K562 (cell line): ENCODE measurements around the gene SOX21. TPM values are rescaled to one million over a fixed set of nuclear protein-coding genes. Genes with fewer than 3 reads are reported as not detected.

Source experiments
- ATAC-seq: fragments of 200-7000 bp; cut with Tn5 transposase; 3 replicates; pipeline ENCODE4 v1.9.1; 2020; ENCODE audit warnings: moderate library complexity
- BruUV-seq: library from RNA; stranded (reverse); fragments of 400-500 nt; replicated peaks from 2 replicates; lab custom pipeline; 2021; lab: Mats Ljungman, UMichigan
- CTCF ChIA-PET: fragments of 300-600 bp; formaldehyde crosslinking; extraction: SDS; loops from one replicate; lab custom pipeline; 2021; ENCODE audit warnings: low intra/inter-chr PET ratio; lab: Yijun Ruan, JAX
- POLR2A ChIA-PET: fragments of 300-600, 350-650 bp; sonication (Branson Sonifier 250); formaldehyde crosslinking; extraction: SDS; loops from one replicate; lab custom pipeline; 2021; ENCODE audit warnings: antibody characterized with exemption, inconsistent platforms; lab: Yijun Ruan, JAX
- DNase-seq, 4 experiments: peaks; one replicate each; pipeline versions ENCODE4 v3.0.0 to v3.0.0-alpha.2; 2011 to 2018; ENCODE audit warnings: low spot score in 3 of 4, mixed read lengths in 3 of 4; ENCODE audit errors: extremely low read depth in 1 of 4
- FAIRE-seq: peaks from 2 replicates; lab custom pipeline; 2011; peaks lifted over from hg19 to GRCh38; lab: Jason Lieb, UNC
- H2AFZ ChIP-seq: 2 replicates; pipeline ENCODE4 v1.6.0; 2011; ENCODE audit warnings: low read depth, low read length, control low read depth, inconsistent platforms
- H3K27ac ChIP-seq: fragments of 200-600 bp; 3 replicates; pipeline ENCODE4 v1.8.0; 2011; ENCODE audit warnings: low read depth, mild to moderate bottlenecking, control low read depth, inconsistent platforms, low read length, moderate library complexity, mixed read lengths; ENCODE audit errors: extremely low read depth
- H3K27me3 ChIP-seq, 2 experiments: fragments of 300-600 bp in 1 of 2; 2 replicates in 1 of 2; 3 replicates in 1 of 2; pipeline versions ENCODE4 v1.6.0 to v1.8.0; 2011; ENCODE audit warnings: inconsistent platforms in 2 of 2, low read length in 2 of 2, mild to moderate bottlenecking in 1 of 2, mixed read lengths in 1 of 2, moderate library complexity in 1 of 2; ENCODE audit not compliant: control insufficient read depth in 2 of 2, insufficient read depth in 2 of 2
- H3K36me3 ChIP-seq: fragments of 300-600 bp; 3 replicates; pipeline ENCODE4 v1.8.0; 2011; ENCODE audit warnings: mild to moderate bottlenecking, low read length, inconsistent platforms; ENCODE audit not compliant: control insufficient read depth, insufficient read depth
- H3K4me1 ChIP-seq, 2 experiments: fragments of 200-600 bp in 1 of 2; replicated peaks in 1 of 2; 2 replicates in 1 of 2; 3 replicates in 1 of 2; pipeline versions ENCODE4 v1.5.1 to v1.8.0; 2011; ENCODE audit warnings: inconsistent platforms in 2 of 2, low read length in 2 of 2, mild to moderate bottlenecking in 1 of 2, mixed read lengths in 1 of 2, moderate library complexity in 1 of 2; ENCODE audit not compliant: control insufficient read depth in 2 of 2, insufficient read depth in 2 of 2
- H3K4me2 ChIP-seq: 2 replicates; pipeline ENCODE4 v1.6.1; 2011; ENCODE audit warnings: low read length, control low read depth, inconsistent platforms, mixed read lengths; ENCODE audit not compliant: insufficient read depth
- H3K4me3 ChIP-seq: fragments of 200-600 bp; sonication (generic), shearing (Covaris generic); 2 replicates; pipeline ENCODE4 v1.5.1; 2016; ENCODE audit warnings: control low read depth, inconsistent platforms
- H3K79me2 ChIP-seq: fragments of 200-600 bp; 3 replicates; pipeline ENCODE4 v1.8.0; 2011; ENCODE audit warnings: low read length, inconsistent platforms; ENCODE audit not compliant: control insufficient read depth, insufficient read depth
- H3K9ac ChIP-seq, 2 experiments: 2 replicates each; pipeline versions ENCODE4 v1.6.0 to v1.6.1; 2011; ENCODE audit warnings: low read depth in 2 of 2, low read length in 2 of 2, control low read depth in 1 of 2, inconsistent platforms in 1 of 2, mild to moderate bottlenecking in 1 of 2, mixed read lengths in 1 of 2; ENCODE audit not compliant: insufficient read depth in 1 of 2
- H3K9me1 ChIP-seq: one replicate; pipeline ENCODE4 v1.6.0; 2011; ENCODE audit warnings: inconsistent platforms, mild to moderate bottlenecking, low read length, moderate library complexity; ENCODE audit not compliant: control insufficient read depth, insufficient read depth
- H3K9me3 ChIP-seq: replicated peaks from 2 replicates; pipeline ENCODE4 v1.5.1; 2011; ENCODE audit warnings: low read depth, low read length, inconsistent platforms; ENCODE audit not compliant: control insufficient read depth, insufficient read depth
- H4K20me1 ChIP-seq: replicated peaks from 2 replicates; pipeline ENCODE4 v1.6.1; 2011; ENCODE audit warnings: low read length, inconsistent platforms, mixed read lengths; ENCODE audit not compliant: control insufficient read depth, insufficient read depth
- ATF1 ChIP-seq, 2 experiments: fragments of 450-650 bp in 1 of 2; IDR thresholded peaks; 2 replicates each; pipeline ENCODE4 v1.6.1; 2016; ENCODE audit warnings: missing compliant biosample characterization in 1 of 2, missing genetic modification characterization in 1 of 2
- ATF7 ChIP-seq: fragments of 450-650 bp; IDR thresholded peaks from 2 replicates; pipeline ENCODE4 v1.7.1; 2014; ENCODE audit warnings: mild to moderate bottlenecking, moderate library complexity
- BRD9 ChIP-seq: fragments of 450-650 bp; IDR thresholded peaks from 2 replicates; pipeline ENCODE4 v1.6.1; 2018; ENCODE audit warnings: low read depth; ENCODE audit not compliant: partially characterized antibody
- CTBP1 ChIP-seq: fragments of 450-650 bp; IDR thresholded peaks from 2 replicates; pipeline ENCODE4 v1.6.1; 2016; ENCODE audit warnings: borderline replicate concordance
- CTCF ChIP-seq, 3 experiments: IDR thresholded peaks in 2 of 3; conservative IDR thresholded peaks in 1 of 3; 2 replicates each; pipeline ENCODE4 v1.5.1; 2011 to 2012; ENCODE audit warnings: low read length in 3 of 3, mild to moderate bottlenecking in 3 of 3, control low read depth in 2 of 3, improper control_type of control experiment in 1 of 3, inconsistent platforms in 1 of 3, low read depth in 1 of 3, mixed read lengths in 1 of 3, moderate library complexity in 1 of 3; ENCODE audit not compliant: insufficient read depth in 2 of 3
- LEF1 ChIP-seq: fragments of 450-650 bp; IDR thresholded peaks from 2 replicates; pipeline ENCODE4 v1.6.1; 2016; ENCODE audit warnings: mild to moderate bottlenecking
- NR2F6 ChIP-seq: fragments of 450-650 bp; formaldehyde crosslinking; IDR thresholded peaks from 2 replicates; pipeline ENCODE4 v1.4.0; 2020; ENCODE audit warnings: mild to moderate bottlenecking
- PRDM10 ChIP-seq: fragments of 450-650 bp; IDR thresholded peaks from 2 replicates; pipeline ENCODE4 v1.6.1; 2018; ENCODE audit not compliant: partially characterized antibody
- RAD21 ChIP-seq, 2 experiments: fragments of 250-450 bp in 1 of 2; fragments of 450-650 bp in 1 of 2; sonication (Bioruptor Pico) in 1 of 2; formaldehyde crosslinking in 1 of 2; IDR thresholded peaks in 1 of 2; conservative IDR thresholded peaks in 1 of 2; 2 replicates each; pipeline versions ENCODE4 v1.4.0 to v1.8.0; 2020 to 2022; ENCODE audit warnings: mild to moderate bottlenecking in 2 of 2, moderate library complexity in 1 of 2
- UBTF ChIP-seq, 2 experiments: IDR thresholded peaks; 2 replicates each; pipeline ENCODE4 v1.6.1; 2012; ENCODE audit warnings: improper control_type of control experiment in 2 of 2, low read depth in 2 of 2, low read length in 2 of 2, borderline replicate concordance in 1 of 2
- WGBS: fragments of 100-300 bp; shearing (Covaris generic); methylation state at CpG from one replicate; pipeline ENCODE4 v1.1.6; 2016; ENCODE audit warnings: low coverage, mixed read lengths; ENCODE audit not compliant: insufficient coverage; ENCODE audit errors: missing lambda C conversion rate; 5-methylcytosine and 5-hydroxymethylcytosine counted together
- in situ Hi-C: fragments of 300-500 bp; cut with MboI; formaldehyde crosslinking; loops from 4 replicates; pipeline ENCODE4 v1.15.0; 2018; ENCODE audit warnings: inconsistent platforms, mixed read lengths
- intact Hi-C: fragments of 100-400 bp; cut with micrococcal nuclease; formaldehyde crosslinking; loops from 2 replicates; pipeline ENCODE4 v1.14.2; 2022
- polyA plus RNA-seq, 8 experiments: library from polyadenylated mRNA; depleted of rRNA in 4 of 8; stranded (reverse) in 5 of 8; unstranded in 3 of 8; fragments of >200 nt; fragmentation: Nextera tagmentation in 2 of 8; fragmentation: Illumina TruSeq in 1 of 8; extraction: Ambion mirVana in 2 of 8; extraction: Trizol in 1 of 8; gene quantifications; 2 replicates each; pipeline versions ENCODE4 v1.2.1 to v1.2.3, GENCODE V29; 2011 to 2014; ENCODE audit warnings: inconsistent platforms in 1 of 8, missing spikeins in 1 of 8
- total RNA-seq, 7 experiments: library from RNA; depleted of rRNA in 6 of 7; stranded (reverse); fragments of >200 nt in 6 of 7; fragmentation: Illumina TruSeq in 2 of 7; extraction: Trizol in 2 of 7; gene quantifications; 2 replicates each; pipeline versions ENCODE4 v1.2.1 to v1.2.3, GENCODE V29; 2011 to 2021; ENCODE audit warnings: low replicate concordance in 1 of 7

Gene SOX21
- total and polyA plus RNA-seq, 9 of the 15 experiments (the other 6 are each of a cell fraction or from before 2014, with no cell fraction given), result 0.07 TPM; not detected in 8

GRCh38 chr13:94661406-94661805 lies 50.9 kb downstream of the SOX21 start (continued):
- TF ChIP-seq UBTF (IDR thresholded peaks at IDR 0.05; ENCODE audit: borderline replicate concordance in 1 of 2, low read depth in 2 of 2, low read length in 2 of 2), result no peak

- H3K9me3 ChIP-seq, result no peaks in the 10 kb centered on the region
- H3K27me3 ChIP-seq, result no peaks in the 10 kb centered on the region
- peak; percentile 35 for ATAC-seq
- H3K27ac ChIP-seq, result peak overlapping the region; percentile 11; the same call in 1 of the 3 replicates
- in situ Hi-C loops, result loop anchor here (25.0 kb wide), 1 partner anchor 751 kb away; no protein-coding TSS in a partner anchor
- ChIA-PET POLR2A (interaction anchor here (0.6 to 2.2 kb wide), 4 partner anchors 9 to 52 kb away, joined by 3 to 6 read pairs (median 4); partner anchors contain the start of gene SOX21), CTCF (interaction anchor here (0.7 kb wide), 1 partner anchor 17 kb away, joined by 3 read pairs; no protein-coding TSS in a partner anchor)
- no peaks in the 10 kb centered on the region for H3K9me1 ChIP-seq
- no peaks in the 10 kb centered on the region for H4K20me1 ChIP-seq
- H3K9ac ChIP-seq, result no peak overlapping the region; a peak in 1 of 4 replicates
- H3K4me1 ChIP-seq, result peaks cover 10 to 67% of the 10 kb centered on the region in 2 experiments
- H3K36me3 ChIP-seq, result no peaks in the 10 kb centered on the region
- H3K4me3 ChIP-seq, result no peak overlapping the region
- WGBS, result 4% methylated on average over 6 of the region's 6 CpGs
- H2AFZ ChIP-seq, result peak overlapping the region; percentile 60
- peak in 3 of 4 experiments; percentile 28 to 63 (median 34) for DNase-seq
- BruUV-seq, result no TSS peak
- H3K4me2 ChIP-seq, result peak overlapping the region; percentile 28; the same call in 1 of the 2 replicates
- FAIRE-seq, result no peak
- H3K79me2 ChIP-seq, result no peaks in the 10 kb centered on the region
- intact Hi-C loops, result loop anchor here (2.0 to 10.0 kb wide), 4 partner anchors 40 to 744 kb away; no protein-coding TSS in a partner anchor
- TF ChIP-seq ATF1 (CRISPR knock-in tag; IDR thresholded peaks at IDR 0.05) (no peak), ATF1 (tag; IDR thresholded peaks at IDR 0.05) (0 out of 2 replicates have a peak, but pooled peaks have one; percentile 16), BRD9 (peak; percentile 79), PRDM10 (no peak), NR2F6 (CRISPR knock-in tag) (no peak), CTBP1 (0 out of 2 replicates have a peak, but pooled peaks have one; percentile 27), ATF7 (0 out of 2 replicates have a peak, but pooled peaks have one; percentile 15), RAD21 (CRISPR knock-in tag; conservative IDR thresholded peaks at IDR 0.05 in 1 of 2, IDR thresholded peaks at IDR 0.05 in 1 of 2) (peak; percentile 34 to 71; a peak in 3 of 4 replicates), CTCF (IDR thresholded peaks at IDR 0.05 in 2 of 3, conservative IDR thresholded peaks at IDR 0.05 in 1 of 3; ENCODE audit: insufficient read depth in 2 of 3, low read depth in 1 of 3, low read length in 3 of 3) (peak; percentile 33 to 57 (median 42); a peak in 4 of 6 replicates), LEF1 (peak; percentile 34; the same call in 1 of the 2 replicates)
Observed at GRCh38 chr13:94660695-94661326, 51.5 kb downstream of the SOX21 start.
